HG02798 (cell line): Measurements from ENCODE around the gene MUC15.
A peak's percentile ranks its signal among the peaks of the same experiment; 100 is the strongest.
"Not testable (repeated sequence)": the region's sequence is repeated elsewhere in the genome, so short reads cannot be mapped to it uniquely, and the experiment has no call there.

Experiments used
- ATAC-seq: cut with Tn5 transposase; IDR thresholded peaks from one replicate; pipeline ENCODE4 v1.9.1; 2021; ENCODE audit warnings: mild to moderate bottlenecking; ENCODE audit not compliant: unreplicated experiment, poor library complexity

MUC15 gene

GRCh38 chr11:26571861-26572654 is at the start of gene MUC15:
Gene MUC15 (minus strand): TSS chr11:26572263. CDS start chr11:26567094, 5,169 bp downstream.
- ATAC-seq = peak; percentile 55

- no peak for ATAC-seq
Observed at GRCh38 chr11:26621132-26621531, 49.1 kb upstream of the MUC15 start.

- no peak for ATAC-seq
Observed at GRCh38 chr11:26620282-26621045, 48.4 kb upstream of the MUC15 start.

- ATAC-seq = no peak
Observed at GRCh38 chr11:26618441-26618840, 46.4 kb upstream of the MUC15 start.

GRCh38 chr11:26613759-26614158 is 41.7 kb upstream of the MUC15 start:
- no peak for ATAC-seq

GRCh38 chr11:26608507-26609146 is 36.6 kb upstream of the MUC15 start:
- ATAC-seq = peak; percentile 44

GRCh38 chr11:26607725-26608506 is 35.9 kb upstream of the MUC15 start:
- ATAC-seq = peak; percentile 67

GRCh38 chr11:26599876-26600434 is 27.9 kb upstream of the MUC15 start:
- ATAC-seq = no peak

GRCh38 chr11:26599425-26599824 is 27.4 kb upstream of the MUC15 start:
- ATAC-seq = no peak

- ATAC-seq = no peak
Observed at GRCh38 chr11:26597899-26598298, 25.8 kb upstream of the MUC15 start.

GRCh38 chr11:26597049-26597689 is 25.1 kb upstream of the MUC15 start:
- ATAC-seq = not testable (repeated sequence)

- ATAC-seq = not testable (repeated sequence)
Observed at GRCh38 chr11:26595207-26595865, 23.3 kb upstream of the MUC15 start.

GRCh38 chr11:26593691-26594090 is 21.6 kb upstream of the MUC15 start:
- ATAC-seq = no peak

- ATAC-seq = no peak
Observed at GRCh38 chr11:26587073-26587472, 15.0 kb upstream of the MUC15 start.

GRCh38 chr11:26584818-26585217 is 12.8 kb upstream of the MUC15 start:
- ATAC-seq = no peak

GRCh38 chr11:26583550-26583949 is 11.5 kb upstream of the MUC15 start:
- ATAC-seq = no peak

GRCh38 chr11:26580929-26581328 is 8.9 kb upstream of the MUC15 start:
- ATAC-seq = no peak

GRCh38 chr11:26579683-26580082 is 7.6 kb upstream of the MUC15 start:
- ATAC-seq = no peak
